ENCODE measurements around the gene ZNF500. TPM values are rescaled to one million over a fixed set of nuclear protein-coding genes. Genes with fewer than 3 reads are reported as not detected.

Gene ZNF500
- total RNA-seq, 1 experiment from 2014 or later, result 23.6 TPM

DNA sequence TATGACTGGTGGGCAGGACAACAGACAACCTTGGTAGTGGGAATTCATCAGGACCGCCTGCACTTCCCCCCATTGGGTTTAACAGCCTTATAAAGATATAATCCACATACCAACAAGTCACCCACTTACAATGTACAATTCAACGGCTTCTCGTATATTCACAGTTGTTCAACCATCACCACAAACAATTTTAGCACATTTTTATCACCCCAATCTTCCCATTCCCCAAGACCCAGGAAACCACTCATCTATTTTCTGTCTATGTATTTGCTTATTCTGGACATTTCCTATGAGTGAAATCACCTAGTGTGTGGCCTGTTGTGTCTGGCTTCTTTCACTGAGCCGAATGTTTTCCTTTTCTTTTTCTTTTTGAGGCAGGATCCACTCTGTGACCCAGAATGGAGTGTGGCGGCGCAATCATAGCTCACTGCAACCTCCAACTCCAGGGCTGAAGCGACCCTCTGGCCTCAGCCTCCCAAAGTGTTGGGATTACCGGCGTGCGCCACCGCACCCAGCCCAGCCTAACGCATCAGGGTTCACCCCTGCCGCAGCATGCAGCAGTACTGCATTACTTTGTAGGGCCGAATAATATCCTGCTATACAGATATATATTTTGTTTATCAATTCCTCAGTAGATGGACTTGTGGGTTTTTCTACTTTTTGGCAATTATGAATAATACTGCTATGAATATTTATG is 43.7 kb downstream of the ZNF500 start:
- no peaks in the 10 kb centered on the region for H3K9me3 Mint-ChIP-seq (ENCODE audit: low read depth, unreplicated experiment)
- no peak overlapping the region for H3K4me3 Mint-ChIP-seq (ENCODE audit: low read depth, unreplicated experiment)
- H3K36me3 Mint-ChIP-seq (ENCODE audit: insufficient read depth, unreplicated experiment), result peaks cover 32% of the 10 kb centered on the region
- TF ChIP-seq, protein P1, sequence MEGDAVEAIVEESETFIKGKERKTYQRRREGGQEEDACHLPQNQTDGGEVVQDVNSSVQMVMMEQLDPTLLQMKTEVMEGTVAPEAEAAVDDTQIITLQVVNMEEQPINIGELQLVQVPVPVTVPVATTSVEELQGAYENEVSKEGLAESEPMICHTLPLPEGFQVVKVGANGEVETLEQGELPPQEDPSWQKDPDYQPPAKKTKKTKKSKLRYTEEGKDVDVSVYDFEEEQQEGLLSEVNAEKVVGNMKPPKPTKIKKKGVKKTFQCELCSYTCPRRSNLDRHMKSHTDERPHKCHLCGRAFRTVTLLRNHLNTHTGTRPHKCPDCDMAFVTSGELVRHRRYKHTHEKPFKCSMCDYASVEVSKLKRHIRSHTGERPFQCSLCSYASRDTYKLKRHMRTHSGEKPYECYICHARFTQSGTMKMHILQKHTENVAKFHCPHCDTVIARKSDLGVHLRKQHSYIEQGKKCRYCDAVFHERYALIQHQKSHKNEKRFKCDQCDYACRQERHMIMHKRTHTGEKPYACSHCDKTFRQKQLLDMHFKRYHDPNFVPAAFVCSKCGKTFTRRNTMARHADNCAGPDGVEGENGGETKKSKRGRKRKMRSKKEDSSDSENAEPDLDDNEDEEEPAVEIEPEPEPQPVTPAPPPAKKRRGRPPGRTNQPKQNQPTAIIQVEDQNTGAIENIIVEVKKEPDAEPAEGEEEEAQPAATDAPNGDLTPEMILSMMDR (IDR thresholded peaks at IDR 0.05; ENCODE audit: unreplicated experiment), result no peak
- intact Hi-C loops (cut with micrococcal nuclease; ENCODE audit: unreplicated experiment), result no loop called here
- CTCF ChIA-PET, result interaction anchor here (0.8 kb wide), 1 partner anchor 10 kb away, joined by 5 read pairs; no protein-coding TSS in a partner anchor
- no peaks in the 10 kb centered on the region for H3K27me3 Mint-ChIP-seq (ENCODE audit: unreplicated experiment)
- no peak for DNase-seq
- BruUV-seq (replicated peaks), result no TSS peak
- no peak overlapping the region for H3K27ac Mint-ChIP-seq (ENCODE audit: unreplicated experiment)
- H3K4me1 Mint-ChIP-seq (ENCODE audit: low read depth, unreplicated experiment), result no peaks in the 10 kb centered on the region

DNA sequence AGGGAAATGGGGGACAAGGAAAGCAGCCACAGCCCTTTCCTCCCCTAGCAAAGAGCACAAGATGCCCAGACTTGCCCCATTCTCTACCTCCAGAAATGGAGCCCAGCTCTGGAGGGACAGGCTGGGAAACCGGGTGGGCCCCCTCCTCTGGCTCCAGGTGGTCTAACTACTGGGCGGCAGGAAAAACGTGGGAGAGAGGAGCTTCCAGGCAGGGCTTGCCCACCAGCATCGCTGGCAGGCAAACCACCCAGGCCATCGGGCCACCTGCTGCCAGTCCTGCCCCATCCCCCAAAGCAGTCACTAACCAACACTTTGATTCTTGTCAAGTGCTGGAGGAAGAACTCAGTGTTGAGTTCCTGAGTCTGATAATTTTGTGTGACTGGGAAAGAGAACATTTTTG is 48.5 kb downstream of the ZNF500 start:
- BruUV-seq (replicated peaks), result no TSS peak
- no peak for DNase-seq
- Mint-ChIP-seq H3K4me1 (ENCODE audit: low read depth, unreplicated experiment) (no peaks in the 10 kb centered on the region), H3K9me3 (ENCODE audit: low read depth, unreplicated experiment) (no peaks in the 10 kb centered on the region), H3K27ac (ENCODE audit: unreplicated experiment) (no peak overlapping the region), H3K27me3 (ENCODE audit: unreplicated experiment) (no peaks in the 10 kb centered on the region), H3K36me3 (ENCODE audit: insufficient read depth, unreplicated experiment) (peaks cover 42% of the 10 kb centered on the region), H3K4me3 (ENCODE audit: low read depth, unreplicated experiment) (no peak overlapping the region)
- CTCF ChIA-PET, result no interaction called here
- TF ChIP-seq, protein P1 (IDR thresholded peaks at IDR 0.05; ENCODE audit: unreplicated experiment), result no peak
- intact Hi-C loops (cut with micrococcal nuclease; ENCODE audit: unreplicated experiment), result loop anchor here (10.0 kb wide), 1 partner anchor 306 kb away; no protein-coding TSS in a partner anchor

DNA sequence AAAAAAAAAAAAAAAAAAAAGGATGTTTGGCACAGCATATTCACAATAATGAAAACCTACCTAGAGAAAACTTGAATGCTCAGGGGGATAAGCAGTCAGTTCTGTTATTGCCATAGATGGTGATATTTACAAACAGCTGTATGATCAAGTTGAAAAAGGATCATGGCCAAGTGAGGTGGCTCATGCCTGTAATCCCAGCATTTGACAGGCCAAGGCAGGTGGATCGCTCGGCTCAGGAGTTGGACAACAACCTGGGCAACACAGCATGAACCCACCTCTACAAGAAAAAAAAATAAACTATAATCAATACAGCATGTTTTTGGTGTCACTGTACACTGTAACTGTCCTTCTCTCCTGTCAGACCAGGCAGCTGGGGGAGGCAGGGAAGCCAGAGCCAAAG is 52.0 kb downstream of the ZNF500 start:
- no TSS peak for BruUV-seq (replicated peaks)
- intact Hi-C loops (cut with micrococcal nuclease; ENCODE audit: unreplicated experiment), result loop anchor here (10.0 kb wide), 1 partner anchor 310 kb away; no protein-coding TSS in a partner anchor
- Mint-ChIP-seq H3K4me3 (ENCODE audit: low read depth, unreplicated experiment) (no peak overlapping the region), H3K27ac (ENCODE audit: unreplicated experiment) (no peak overlapping the region), H3K36me3 (ENCODE audit: insufficient read depth, unreplicated experiment) (peaks cover 46% of the 10 kb centered on the region), H3K9me3 (ENCODE audit: low read depth, unreplicated experiment) (no peaks in the 10 kb centered on the region), H3K27me3 (ENCODE audit: unreplicated experiment) (no peaks in the 10 kb centered on the region), H3K4me1 (ENCODE audit: low read depth, unreplicated experiment) (no peaks in the 10 kb centered on the region)
- no peak for DNase-seq
- CTCF ChIA-PET, result interaction anchor here (0.7 kb wide), 1 partner anchor 243 kb away, joined by 8 read pairs; the partner anchor contains the start of gene SEC14L5
- TF ChIP-seq, protein P1 (IDR thresholded peaks at IDR 0.05; ENCODE audit: unreplicated experiment), result no peak

DNA sequence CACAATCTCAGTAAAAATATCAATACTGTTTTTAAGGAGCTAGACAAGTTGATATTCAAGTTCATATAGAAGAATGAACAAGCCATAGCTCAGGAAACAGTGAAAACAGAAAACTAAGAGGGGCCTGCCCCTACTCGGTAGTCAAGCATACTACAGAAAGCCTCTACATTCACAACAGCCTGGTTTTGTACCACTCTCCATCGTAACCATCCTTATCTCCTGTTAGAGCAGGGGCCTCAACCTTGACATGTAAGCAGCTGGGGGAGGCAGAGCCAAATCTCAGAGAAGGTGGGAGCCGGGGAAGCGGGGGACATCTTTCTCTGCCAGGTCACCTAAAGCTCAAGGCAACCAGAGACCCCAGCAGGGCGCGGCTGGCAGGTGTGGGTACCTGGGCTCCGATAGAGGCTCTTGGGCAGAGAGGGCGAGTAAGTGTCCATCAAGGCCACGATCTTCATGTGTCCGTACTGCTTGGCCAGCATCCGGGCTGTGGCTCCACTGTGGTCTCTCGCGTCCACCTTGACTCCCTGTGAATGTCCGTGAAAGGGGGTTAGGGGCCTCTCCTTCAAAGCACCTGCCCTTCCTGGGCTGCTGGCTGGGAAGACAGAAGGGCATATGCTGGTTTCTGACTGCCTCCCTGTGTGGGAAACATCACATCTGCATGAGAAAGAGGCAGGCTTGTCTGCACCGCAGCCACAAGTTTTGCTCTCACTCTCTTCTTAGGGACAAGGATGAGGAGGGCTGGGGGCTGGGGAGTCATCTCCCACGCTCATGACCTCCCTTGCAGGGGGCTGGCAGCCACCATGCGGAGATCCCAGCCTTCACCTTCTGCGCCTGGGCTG is 53.1 kb downstream of the ZNF500 start:
- intact Hi-C loops (cut with micrococcal nuclease; ENCODE audit: unreplicated experiment), result loop anchor here (10.0 kb wide), 1 partner anchor 311 kb away; no protein-coding TSS in a partner anchor
- no peak overlapping the region for H3K27ac Mint-ChIP-seq (ENCODE audit: unreplicated experiment)
- peaks cover 47% of the 10 kb centered on the region for H3K36me3 Mint-ChIP-seq (ENCODE audit: insufficient read depth, unreplicated experiment)
- no peak overlapping the region for H3K4me3 Mint-ChIP-seq (ENCODE audit: low read depth, unreplicated experiment)
- BruUV-seq (replicated peaks), result no TSS peak
- DNase-seq, result no peak
- TF ChIP-seq, protein P1 (IDR thresholded peaks at IDR 0.05; ENCODE audit: unreplicated experiment), result no peak
- CTCF ChIA-PET, result no interaction called here
- H3K9me3 Mint-ChIP-seq (ENCODE audit: low read depth, unreplicated experiment), result no peaks in the 10 kb centered on the region
- H3K4me1 Mint-ChIP-seq (ENCODE audit: low read depth, unreplicated experiment), result no peaks in the 10 kb centered on the region
- H3K27me3 Mint-ChIP-seq (ENCODE audit: unreplicated experiment), result no peaks in the 10 kb centered on the region
